ENCODE measurements around the gene MBD3L2. TPM values are rescaled to one million over a fixed set of nuclear protein-coding genes. Genes with fewer than 3 reads are reported as not detected.
"Not testable (repeated sequence)": the region's sequence is repeated elsewhere in the genome, so short reads cannot be mapped to it uniquely, and the experiment has no call there.

MBD3L2 gene
- total and polyA plus RNA-seq, 8 donors, result not detected

GRCh38 chr19:7063339-7063738 is 14.2 kb downstream of the MBD3L2 start:
- ATAC-seq (peak in 1 of 4 donors; percentile 22), DNase-seq (no peak), FAIRE-seq (no peak)
- H3K9me3 ChIP-seq, result no peaks in the 10 kb centered on the region
- no peaks in the 10 kb centered on the region for H3K27me3 ChIP-seq
- H3K36me3 ChIP-seq, result no peaks in the 10 kb centered on the region
- intact Hi-C loops (cut with DNase I), result no loop called here
- 65 to 71% methylated on average over 4 of the region's 4 CpGs for WGBS, 2 donors
- no peak for TF ChIP-seq CTCF (IDR thresholded peaks at IDR 0.05)
- H3K4me3 ChIP-seq, result no peak overlapping the region
- H3K4me1 ChIP-seq, result no peaks in the 10 kb centered on the region
- no peak overlapping the region for H3K27ac ChIP-seq

GRCh38 chr19:7063764-7064418 is 14.8 kb downstream of the MBD3L2 start:
- no peaks in the 10 kb centered on the region for H3K9me3 ChIP-seq
- no peaks in the 10 kb centered on the region for H3K4me1 ChIP-seq
- H3K36me3 ChIP-seq, result no peaks in the 10 kb centered on the region
- no peak overlapping the region for H3K27ac ChIP-seq
- intact Hi-C loops (cut with DNase I), result no loop called here
- H3K27me3 ChIP-seq, result no peaks in the 10 kb centered on the region
- ATAC-seq (no peak), DNase-seq (no peak), FAIRE-seq (no peak)
- no peak overlapping the region for H3K4me3 ChIP-seq
- TF ChIP-seq CTCF (IDR thresholded peaks at IDR 0.05), result no peak
- WGBS, 2 donors, result 85 to 89% methylated on average over 9 of the region's 9 CpGs

- not testable (repeated sequence) for ATAC-seq
Observed at GRCh38 chr19:7067122-7067521, 18.0 kb downstream of the MBD3L2 start.

GRCh38 chr19:7067716-7068115 is 18.6 kb downstream of the MBD3L2 start:
- ATAC-seq (no peak), FAIRE-seq (no peak), DNase-seq (no peak)
- Histone ChIP-seq H3K4me1 (peaks cover 0 to 10% (median 4%) of the 10 kb centered on the region in 3 donors), H3K27me3 (no peaks in the 10 kb centered on the region), H3K9me3 (no peaks in the 10 kb centered on the region), H3K27ac (no peak overlapping the region), H3K36me3 (peaks cover 0 to 8% (median 6%) of the 10 kb centered on the region in 3 donors), H3K4me3 (no peak overlapping the region)
- no peak for TF ChIP-seq CTCF (IDR thresholded peaks at IDR 0.05)
- intact Hi-C loops (cut with DNase I), result no loop called here
- 84 to 88% methylated on average over 2 of the region's 2 CpGs for WGBS, 2 donors

More at GRCh38 chr19:7067122-7067521, 18.0 kb downstream of the MBD3L2 start:
- H3K9me3 ChIP-seq; intact Hi-C loops (cut with DNase I); H3K36me3 ChIP-seq; H3K4me3 ChIP-seq; FAIRE-seq; H3K4me1 ChIP-seq; H3K27ac ChIP-seq; H3K27me3 ChIP-seq: not testable (repeated sequence)
- 44% methylated on average over 13 of the region's 13 CpGs for WGBS, 2 donors
- peak in 1 of 6 donors; percentile 45 for DNase-seq

- WGBS, 2 donors, result 77 to 78% methylated on average over 6 of the region's 6 CpGs
- Histone ChIP-seq H3K9me3 (no peaks in the 10 kb centered on the region), H3K4me3 (no peak overlapping the region), H3K4me1 (peaks cover 0 to 10% (median 4%) of the 10 kb centered on the region in 3 donors), H3K27me3 (no peaks in the 10 kb centered on the region), H3K27ac (peak overlapping the region in 1 of 4 donors; percentile 11), H3K36me3 (peaks cover 0 to 16% (median 8%) of the 10 kb centered on the region in 3 donors)
- no peak for ATAC-seq
- intact Hi-C loops (cut with DNase I), result no loop called here
- TF ChIP-seq CTCF (IDR thresholded peaks at IDR 0.05), result no peak
- DNase-seq, result no peak
- no peak for FAIRE-seq
Observed at GRCh38 chr19:7068599-7068998, 19.5 kb downstream of the MBD3L2 start.

All from pancreas (tissue), 10 donors.